K562 (cell line): Measurements from ENCODE around the gene HAPSTR1. TPM values are rescaled to one million over a fixed set of nuclear protein-coding genes. Genes with fewer than 3 reads are reported as not detected.

Source experiments
- BRCA1 ChIP-seq, 2 experiments: fragments of 450-650 bp in 1 of 2; sonication (generic) in 1 of 2; formaldehyde crosslinking in 1 of 2; IDR thresholded peaks; 2 replicates each; pipeline versions ENCODE4 v1.5.0 to v1.6.1; 2017 to 2020; ENCODE audit warnings: mild to moderate bottlenecking in 1 of 2, missing genetic modification reagents in 1 of 2
- BRD4 ChIP-seq: fragments of 200-600 bp; sonication (generic); IDR thresholded peaks from 2 replicates; pipeline ENCODE4 v1.6.1; 2017; ENCODE audit warnings: inconsistent platforms
- CHD1 ChIP-seq: fragments of 200-600 bp; sonication (generic); IDR thresholded peaks from one replicate; pipeline ENCODE4 v1.6.1; 2012; ENCODE audit warnings: mild to moderate bottlenecking, moderate library complexity, low read length, inconsistent platforms
- CREM ChIP-seq: IDR thresholded peaks from 2 replicates; pipeline ENCODE4 v1.6.1; 2014; ENCODE audit warnings: antibody characterized with exemption, low read depth
- DDX20 ChIP-seq: fragments of 450-650 bp; IDR thresholded peaks from 2 replicates; pipeline ENCODE4 v1.6.1; 2016; ENCODE audit warnings: missing genetic modification characterization, low read depth, mild to moderate bottlenecking, missing compliant biosample characterization, moderate library complexity
- KDM4B ChIP-seq, 2 experiments: fragments of 450-650 bp in 1 of 2; sonication (generic) in 1 of 2; IDR thresholded peaks; 2 replicates each; pipeline ENCODE4 v1.6.1; 2016 to 2017; ENCODE audit warnings: borderline replicate concordance in 2 of 2, antibody characterized with exemption in 1 of 2, low read depth in 1 of 2, mild to moderate bottlenecking in 1 of 2
- KLF10 ChIP-seq: fragments of 250-450 bp; sonication (Bioruptor Pico); IDR thresholded peaks from 2 replicates; pipeline ENCODE4 v1.6.1; 2021; ENCODE audit warnings: matching md5 sums
- MED1 ChIP-seq: sonication (generic); formaldehyde crosslinking; IDR thresholded peaks from 2 replicates; pipeline ENCODE4 v1.8.1; 2023; ENCODE audit warnings: missing genetic modification reagents, borderline replicate concordance
- MEF2A ChIP-seq: IDR thresholded peaks from 2 replicates; pipeline ENCODE4 v1.6.1; 2011; ENCODE audit warnings: low read depth, mild to moderate bottlenecking, low read length, moderate library complexity; ENCODE audit not compliant: control insufficient read depth
- NFE2L1 ChIP-seq: fragments of 450-650 bp; IDR thresholded peaks from 2 replicates; pipeline ENCODE4 v1.6.1; 2016; ENCODE audit warnings: missing genetic modification characterization, low read depth, mild to moderate bottlenecking, missing compliant biosample characterization, moderate library complexity, borderline replicate concordance
- NFXL1 ChIP-seq: fragments of 450-650 bp; formaldehyde crosslinking; IDR thresholded peaks from 2 replicates; pipeline ENCODE4 v1.4.0; 2021; ENCODE audit warnings: mild to moderate bottlenecking
- RBM39 ChIP-seq: fragments of 200-400 bp; formaldehyde crosslinking; optimal IDR thresholded peaks from 2 replicates; pipeline ENCODE3; 2018; ENCODE audit warnings: low read depth, low read length
- RCOR1 ChIP-seq, 2 experiments: IDR thresholded peaks; 2 replicates each; pipeline ENCODE4 v1.6.1; 2012; ENCODE audit warnings: low read depth in 2 of 2, low read length in 2 of 2, borderline replicate concordance in 1 of 2, improper control_type of control experiment in 1 of 2
- RNF2 ChIP-seq: sonication (generic); IDR thresholded peaks from 2 replicates; pipeline ENCODE4 v1.6.1; 2016
- SMARCE1 ChIP-seq: fragments of 450-650 bp; IDR thresholded peaks from 2 replicates; pipeline ENCODE4 v1.7.1; 2016; ENCODE audit warnings: mild to moderate bottlenecking
- STAT5B ChIP-seq: fragments of 250-450 bp; sonication (Bioruptor Pico); IDR thresholded peaks from 2 replicates; pipeline ENCODE4 v1.8.0; 2021; ENCODE audit warnings: mild to moderate bottlenecking, inconsistent platforms
- TCF3 ChIP-seq: sonication (generic); formaldehyde crosslinking; IDR thresholded peaks from 2 replicates; pipeline ENCODE4 v1.4.0; 2020; ENCODE audit warnings: mild to moderate bottlenecking, missing genetic modification reagents
- ZNF197 ChIP-seq: fragments of 200-800 bp; sonication (Bioruptor generic); IDR thresholded peaks from 2 replicates; pipeline ENCODE4 v1.6.1; 2016; ENCODE audit warnings: low read depth, missing genetic modification characterization, missing compliant biosample characterization
- ZNF24 ChIP-seq: fragments of 450-650 bp; IDR thresholded peaks from 2 replicates; pipeline ENCODE4 v1.6.1; 2016
- ZNF324 ChIP-seq: fragments of 250-450 bp; sonication (Bioruptor Pico); IDR thresholded peaks from 2 replicates; pipeline ENCODE4 v1.4.0; 2020; ENCODE audit warnings: mild to moderate bottlenecking
- polyA plus RNA-seq, 8 experiments: library from polyadenylated mRNA; depleted of rRNA in 4 of 8; stranded (reverse) in 5 of 8; unstranded in 3 of 8; fragments of >200 nt; fragmentation: Nextera tagmentation in 2 of 8; fragmentation: Illumina TruSeq in 1 of 8; extraction: Ambion mirVana in 2 of 8; extraction: Trizol in 1 of 8; gene quantifications; 2 replicates each; pipeline versions ENCODE4 v1.2.1 to v1.2.3, GENCODE V29; 2011 to 2014; ENCODE audit warnings: inconsistent platforms in 1 of 8, missing spikeins in 1 of 8
- total RNA-seq, 7 experiments: library from RNA; depleted of rRNA in 6 of 7; stranded (reverse); fragments of >200 nt in 6 of 7; fragmentation: Illumina TruSeq in 2 of 7; extraction: Trizol in 2 of 7; gene quantifications; 2 replicates each; pipeline versions ENCODE4 v1.2.1 to v1.2.3, GENCODE V29; 2011 to 2021; ENCODE audit warnings: low replicate concordance in 1 of 7
- TF ChIP-seq, protein P1 (sequence below): sonication (generic); formaldehyde crosslinking; IDR thresholded peaks from 2 replicates; pipeline ENCODE4 v1.8.1; 2023; ENCODE audit warnings: mild to moderate bottlenecking, missing genetic modification reagents
- TF ChIP-seq, protein P2 (sequence below): fragments of 450-650 bp; formaldehyde crosslinking; IDR thresholded peaks from 2 replicates; pipeline ENCODE4 v1.4.0; 2020; ENCODE audit warnings: mild to moderate bottlenecking, moderate library complexity
- TF ChIP-seq, protein P3 (sequence below): fragments of 250-450 bp; sonication (Bioruptor Pico); IDR thresholded peaks from 2 replicates; pipeline ENCODE4 v1.9.0; 2021; ENCODE audit warnings: mild to moderate bottlenecking
- TF ChIP-seq, protein P4 (sequence below): IDR thresholded peaks from 2 replicates; pipeline ENCODE4 v1.6.1; 2012; ENCODE audit warnings: low read depth, low read length, improper control_type of control experiment, borderline replicate concordance

Gene HAPSTR1
- total and polyA plus RNA-seq, 9 of the 15 experiments (the other 6 are each of a cell fraction or from before 2014, with no cell fraction given), result 10.8 to 67.9 (median 36.5) TPM

DNA sequence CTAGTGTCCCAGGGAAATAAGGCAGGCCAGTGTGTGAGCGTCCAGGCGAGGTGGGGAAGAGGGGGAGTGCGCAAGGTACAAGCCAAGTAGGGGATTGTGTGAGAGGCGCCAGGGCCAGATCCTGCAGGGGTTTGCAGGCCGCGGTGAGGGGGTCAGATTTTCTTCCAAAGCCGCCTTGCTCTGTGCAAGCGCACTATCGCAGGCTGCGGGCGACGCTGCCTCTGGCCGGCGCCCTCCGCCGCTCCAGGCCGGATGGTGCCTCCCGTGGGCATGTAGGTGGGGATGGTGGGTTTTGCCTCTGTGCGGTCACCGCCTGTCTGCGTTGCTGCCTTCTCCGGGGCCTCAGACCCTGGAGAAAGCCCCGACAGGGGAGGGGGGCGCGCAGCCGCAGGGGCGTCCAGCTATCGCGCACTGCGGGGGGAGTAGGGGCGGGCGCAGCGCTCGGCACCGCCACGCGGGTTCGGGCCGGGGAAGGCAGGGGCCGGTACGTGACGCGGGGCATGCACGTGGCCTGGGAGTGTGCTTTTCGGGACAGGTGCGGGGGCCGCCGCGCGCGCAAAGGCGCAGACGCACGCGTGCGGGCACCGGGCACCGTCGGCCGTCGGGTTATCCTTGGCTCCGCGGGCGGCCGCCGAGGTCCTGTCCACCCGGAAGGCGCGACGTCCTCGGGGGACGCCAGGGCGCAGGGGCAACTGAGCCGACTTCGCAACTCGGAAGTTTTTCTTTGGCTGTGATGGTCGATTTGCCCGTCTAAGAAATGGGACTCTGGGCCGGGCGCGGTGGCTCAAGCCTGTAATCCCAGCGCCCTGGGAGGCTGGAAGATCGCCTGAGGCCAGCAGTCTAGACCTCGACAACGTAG lies 1.1 kb upstream of the HAPSTR1 start (continued):
- TF ChIP-seq, protein P1, sequence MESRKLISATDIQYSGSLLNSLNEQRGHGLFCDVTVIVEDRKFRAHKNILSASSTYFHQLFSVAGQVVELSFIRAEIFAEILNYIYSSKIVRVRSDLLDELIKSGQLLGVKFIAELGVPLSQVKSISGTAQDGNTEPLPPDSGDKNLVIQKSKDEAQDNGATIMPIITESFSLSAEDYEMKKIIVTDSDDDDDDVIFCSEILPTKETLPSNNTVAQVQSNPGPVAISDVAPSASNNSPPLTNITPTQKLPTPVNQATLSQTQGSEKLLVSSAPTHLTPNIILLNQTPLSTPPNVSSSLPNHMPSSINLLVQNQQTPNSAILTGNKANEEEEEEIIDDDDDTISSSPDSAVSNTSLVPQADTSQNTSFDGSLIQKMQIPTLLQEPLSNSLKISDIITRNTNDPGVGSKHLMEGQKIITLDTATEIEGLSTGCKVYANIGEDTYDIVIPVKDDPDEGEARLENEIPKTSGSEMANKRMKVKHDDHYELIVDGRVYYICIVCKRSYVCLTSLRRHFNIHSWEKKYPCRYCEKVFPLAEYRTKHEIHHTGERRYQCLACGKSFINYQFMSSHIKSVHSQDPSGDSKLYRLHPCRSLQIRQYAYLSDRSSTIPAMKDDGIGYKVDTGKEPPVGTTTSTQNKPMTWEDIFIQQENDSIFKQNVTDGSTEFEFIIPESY (CRISPR knock-in tag), result peak; percentile 95
- TF ChIP-seq NFXL1 (no peak), MEF2A (no peak), RBM39 (no peak), ZNF24 (no peak), KDM4B (IDR thresholded peaks at IDR 0.05; ENCODE audit: borderline replicate concordance in 2 of 2, low read depth in 1 of 2) (0 out of 4 replicates have a peak, but pooled peaks of 1 of the 2 experiments have one; percentile 27), BRCA1 (IDR thresholded peaks at IDR 0.05) (no peak), BRCA1 (CRISPR knock-in tag; IDR thresholded peaks at IDR 0.05) (0 out of 2 replicates have a peak, but pooled peaks have one; percentile 57), ZNF197 (no peak), STAT5B (CRISPR knock-in tag) (no peak), SMARCE1 (0 out of 2 replicates have a peak, but pooled peaks have one; percentile 29), CREM (no peak), BRD4 (peak; percentile 69; the same call in 1 of the 2 replicates), RCOR1 (IDR thresholded peaks at IDR 0.05; ENCODE audit: borderline replicate concordance in 1 of 2, low read depth in 2 of 2, low read length in 2 of 2) (peak in 1 of 2 experiments; percentile 3; a peak in 1 of 4 replicates), MED1 (CRISPR knock-in tag) (no peak), TCF3 (CRISPR knock-in tag) (no peak), RNF2 (0 out of 2 replicates have a peak, but pooled peaks have one; percentile 13), DDX20 (tag) (no peak), KLF10 (CRISPR knock-in tag) (no peak), NFE2L1 (tag) (no peak), CHD1 (peak; percentile 64), ZNF324 (CRISPR knock-in tag) (no peak)
- TF ChIP-seq, protein P2, sequence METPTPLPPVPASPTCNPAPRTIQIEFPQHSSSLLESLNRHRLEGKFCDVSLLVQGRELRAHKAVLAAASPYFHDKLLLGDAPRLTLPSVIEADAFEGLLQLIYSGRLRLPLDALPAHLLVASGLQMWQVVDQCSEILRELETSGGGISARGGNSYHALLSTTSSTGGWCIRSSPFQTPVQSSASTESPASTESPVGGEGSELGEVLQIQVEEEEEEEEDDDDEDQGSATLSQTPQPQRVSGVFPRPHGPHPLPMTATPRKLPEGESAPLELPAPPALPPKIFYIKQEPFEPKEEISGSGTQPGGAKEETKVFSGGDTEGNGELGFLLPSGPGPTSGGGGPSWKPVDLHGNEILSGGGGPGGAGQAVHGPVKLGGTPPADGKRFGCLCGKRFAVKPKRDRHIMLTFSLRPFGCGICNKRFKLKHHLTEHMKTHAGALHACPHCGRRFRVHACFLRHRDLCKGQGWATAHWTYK (CRISPR knock-in tag), result no peak
- TF ChIP-seq, protein P3, sequence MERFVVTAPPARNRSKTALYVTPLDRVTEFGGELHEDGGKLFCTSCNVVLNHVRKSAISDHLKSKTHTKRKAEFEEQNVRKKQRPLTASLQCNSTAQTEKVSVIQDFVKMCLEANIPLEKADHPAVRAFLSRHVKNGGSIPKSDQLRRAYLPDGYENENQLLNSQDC (CRISPR knock-in tag), result no peak
- TF ChIP-seq, protein P4, sequence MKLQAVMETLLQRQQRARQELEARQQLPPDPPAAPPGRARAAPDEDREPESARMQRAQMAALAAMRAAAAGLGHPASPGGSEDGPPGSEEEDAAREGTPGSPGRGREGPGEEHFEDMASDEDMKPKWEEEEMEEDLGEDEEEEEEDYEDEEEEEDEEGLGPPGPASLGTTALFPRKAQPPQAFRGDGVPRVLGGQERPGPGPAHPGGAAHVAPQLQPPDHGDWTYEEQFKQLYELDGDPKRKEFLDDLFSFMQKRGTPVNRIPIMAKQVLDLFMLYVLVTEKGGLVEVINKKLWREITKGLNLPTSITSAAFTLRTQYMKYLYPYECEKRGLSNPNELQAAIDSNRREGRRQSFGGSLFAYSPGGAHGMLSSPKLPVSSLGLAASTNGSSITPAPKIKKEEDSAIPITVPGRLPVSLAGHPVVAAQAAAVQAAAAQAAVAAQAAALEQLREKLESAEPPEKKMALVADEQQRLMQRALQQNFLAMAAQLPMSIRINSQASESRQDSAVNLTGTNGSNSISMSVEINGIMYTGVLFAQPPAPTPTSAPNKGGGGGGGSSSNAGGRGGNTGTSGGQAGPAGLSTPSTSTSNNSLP, result no peak
